Activated T-helper 1 cell treated with anti-CD3 and anti-CD28 coated beads, Interleukin-2, amount 50 U/mL, for 16 hours (primary cell): ENCODE measurements around the gene DCDC2B.
A peak's percentile ranks its signal among the peaks of the same experiment; 100 is the strongest.
"Not testable (repeated sequence)": the region's sequence is repeated elsewhere in the genome, so short reads cannot be mapped to it uniquely, and the experiment has no call there.

Experiments used
- DNase-seq, 2 donors: peaks; one replicate each; pipeline ENCODE4 v3.0.0-alpha.2; 2020; ENCODE audit warnings: low read depth in 1 of 2, low spot score in 1 of 2

The DCDC2B gene

GRCh38 chr1:32208891-32209328, at the start of gene DCDC2B:
Gene DCDC2B (plus strand): TSS chr1:32209089. CDS start chr1:32209094, 5 bp downstream.
- DNase-seq: no peak

GRCh38 chr1:32159189-32159588, 49.7 kb upstream of the DCDC2B start:
- DNase-seq: no peak

- no peak for DNase-seq
Observed at GRCh38 chr1:32163405-32163804, 45.5 kb upstream of the DCDC2B start.

GRCh38 chr1:32165633-32166032, 43.3 kb upstream of the DCDC2B start:
- not testable (repeated sequence) for DNase-seq

- DNase-seq: no peak
Observed at GRCh38 chr1:32170991-32171390, 37.9 kb upstream of the DCDC2B start.

- no peak for DNase-seq
Observed at GRCh38 chr1:32172621-32173245, 36.2 kb upstream of the DCDC2B start.

GRCh38 chr1:32178380-32179192, 30.3 kb upstream of the DCDC2B start:
- DNase-seq: no peak

GRCh38 chr1:32179193-32179442, 29.8 kb upstream of the DCDC2B start:
- DNase-seq: no peak

- peak; percentile 77 to 86 for DNase-seq
Observed at GRCh38 chr1:32179443-32180185, 29.3 kb upstream of the DCDC2B start, which contains the start of gene TXLNA. Gene TXLNA (plus strand): TSS chr1:32179675. CDS start chr1:32180346, 671 bp downstream.

GRCh38 chr1:32180186-32181060, 28.5 kb upstream of the DCDC2B start:
- no peak for DNase-seq

- DNase-seq: no peak
Observed at GRCh38 chr1:32181065-32181464, 27.8 kb upstream of the DCDC2B start.

- no peak for DNase-seq
Observed at GRCh38 chr1:32181563-32181962, 27.3 kb upstream of the DCDC2B start.

- DNase-seq: no peak
Observed at GRCh38 chr1:32182060-32182459, 26.8 kb upstream of the DCDC2B start.

- DNase-seq: no peak
Observed at GRCh38 chr1:32184650-32185049, 24.2 kb upstream of the DCDC2B start.

GRCh38 chr1:32186077-32186476, 22.8 kb upstream of the DCDC2B start:
- DNase-seq: no peak

GRCh38 chr1:32186491-32186890, 22.4 kb upstream of the DCDC2B start:
- DNase-seq: no peak

GRCh38 chr1:32187850-32188249, 21.0 kb upstream of the DCDC2B start:
- no peak for DNase-seq

- DNase-seq: no peak
Observed at GRCh38 chr1:32192220-32192948, 16.5 kb upstream of the DCDC2B start.

GRCh38 chr1:32194984-32195383, 13.9 kb upstream of the DCDC2B start:
- DNase-seq: no peak

- no peak for DNase-seq
Observed at GRCh38 chr1:32195531-32195930, 13.4 kb upstream of the DCDC2B start.
